Thyroid gland (tissue), 4 donors: ENCODE results near the gene CLEC18A.
"Not testable (repeated sequence)": the region's sequence is repeated elsewhere in the genome, so short reads cannot be mapped to it uniquely, and the experiment has no call there.

ENCODE experiments used
- CTCF ChIP-seq, 6 experiments: fragments of 200-600 bp in 3 of 6; fragments of 450-650 bp in 3 of 6; sonication (generic) in 3 of 6; IDR thresholded peaks; one replicate each; pipeline ENCODE4 v1.5.1; 2016 to 2019; ENCODE audit warnings: antibody characterized with exemption in 6 of 6, mild to moderate bottlenecking in 2 of 6, inconsistent platforms in 1 of 6, moderate library complexity in 1 of 6
- POLR2A ChIP-seq, 2 donors: fragments of 450-650 bp; IDR thresholded peaks; one replicate each; pipeline ENCODE4 v1.6.1; 2017; ENCODE audit warnings: antibody characterized with exemption in 2 of 2, mild to moderate bottlenecking in 2 of 2, moderate library complexity in 1 of 2

- TF ChIP-seq CTCF, POLR2A (IDR thresholded peaks at IDR 0.05): not testable (repeated sequence)
Measured at GRCh38 chr16:69967688-69968087, 16.6 kb downstream of the CLEC18A start.
